Amniotic stem cell (primary cell): ENCODE data around the gene TSPAN15.

Source experiments
- DNase-seq: peaks from one replicate; lab custom pipeline; 2025; lab: John Stamatoyannopoulos, UW

Gene TSPAN15

DNA sequence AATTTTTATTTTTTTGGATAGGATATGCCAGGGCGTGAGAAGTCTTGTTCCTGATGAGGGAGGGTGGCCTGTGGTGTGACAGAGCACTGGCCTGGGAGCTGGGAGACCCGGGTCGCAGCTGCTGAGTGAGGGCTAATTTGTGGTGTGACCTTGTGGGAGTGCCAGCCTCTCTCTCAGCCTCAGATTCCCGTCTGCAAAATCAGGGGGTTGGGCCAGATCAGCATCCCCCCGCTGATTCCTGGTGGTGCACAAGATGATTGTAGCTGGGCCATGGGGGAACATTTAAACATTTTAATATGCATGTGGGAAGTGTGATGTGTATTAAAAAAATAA is 14.9 kb downstream of the TSPAN15 start:
- DNase-seq = no peak

DNA sequence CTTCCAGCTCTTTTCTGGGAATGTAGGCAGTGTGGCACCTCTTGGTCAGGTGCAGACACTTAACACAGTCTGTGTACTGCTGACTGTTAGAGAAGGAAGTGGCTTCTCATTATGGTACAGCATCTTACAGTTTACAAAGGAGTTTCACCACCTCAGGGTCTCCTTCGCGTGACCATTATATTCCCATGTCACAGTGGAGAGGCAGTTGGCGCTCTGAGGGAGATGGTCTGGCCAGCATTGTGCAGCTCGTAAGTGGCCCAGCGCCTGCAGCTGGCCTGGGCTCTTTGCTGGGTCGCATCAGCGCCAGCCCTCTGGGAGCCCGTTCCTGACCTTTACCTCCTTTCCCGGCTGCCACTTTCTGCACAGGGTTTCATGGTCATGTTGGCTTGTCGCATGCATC is 15.4 kb downstream of the TSPAN15 start:
- no peak for DNase-seq

DNA sequence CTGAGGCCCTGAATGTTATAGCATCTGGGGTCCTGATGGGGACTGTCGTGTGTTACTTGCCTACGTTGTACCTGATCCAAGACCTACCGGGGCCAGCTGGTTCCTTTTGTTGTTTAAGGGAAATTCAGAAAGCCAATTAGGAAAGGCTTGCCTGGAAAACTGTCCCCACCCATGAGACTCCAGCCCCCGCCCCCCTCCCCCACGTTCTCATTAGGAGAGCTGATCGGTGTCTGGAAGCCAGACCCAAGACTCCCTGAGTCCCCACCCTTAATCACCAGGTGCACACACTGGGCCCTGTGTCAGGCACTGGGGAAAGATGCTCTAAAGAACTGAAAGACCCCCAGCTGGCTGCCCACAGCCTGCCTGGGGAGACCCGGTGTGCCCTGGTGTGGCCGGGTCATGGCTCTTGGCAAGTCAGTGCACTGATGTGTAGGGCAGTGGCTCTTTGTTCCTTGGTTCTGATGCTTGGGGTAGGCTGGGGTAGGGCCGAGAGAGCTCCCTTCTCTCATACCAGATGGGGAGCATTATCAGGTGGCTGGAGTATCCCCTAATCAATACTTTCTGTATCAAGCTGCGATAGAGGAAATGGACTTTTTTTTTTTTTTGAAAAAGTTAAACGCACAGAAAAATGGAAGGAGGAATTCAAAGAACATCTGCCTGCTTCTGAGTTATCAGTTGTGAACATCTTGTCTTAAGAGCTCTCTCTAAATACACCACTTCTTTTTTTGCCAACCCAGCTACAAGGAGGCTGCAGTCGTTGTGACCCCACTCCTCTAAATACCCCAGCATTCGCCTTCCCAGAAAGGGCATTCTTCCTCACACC is 16.9 kb downstream of the TSPAN15 start:
- DNase-seq = no peak

DNA sequence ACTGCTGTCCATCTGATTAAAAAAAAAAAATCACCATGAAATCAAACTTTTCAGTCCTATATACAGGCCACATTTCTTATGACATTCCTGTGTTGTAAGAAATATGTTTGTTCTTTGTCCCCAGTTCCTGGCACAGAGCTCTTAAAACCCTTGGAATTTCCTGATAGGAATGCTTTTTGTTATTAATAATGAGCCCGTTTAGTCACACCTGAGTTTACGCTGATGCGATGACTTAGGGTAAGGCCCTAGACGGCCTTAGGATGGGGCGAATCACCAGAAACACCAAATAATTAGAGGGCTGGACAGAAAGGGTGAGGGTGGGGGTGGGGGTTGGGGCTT is 17.5 kb downstream of the TSPAN15 start:
- DNase-seq = no peak

DNA sequence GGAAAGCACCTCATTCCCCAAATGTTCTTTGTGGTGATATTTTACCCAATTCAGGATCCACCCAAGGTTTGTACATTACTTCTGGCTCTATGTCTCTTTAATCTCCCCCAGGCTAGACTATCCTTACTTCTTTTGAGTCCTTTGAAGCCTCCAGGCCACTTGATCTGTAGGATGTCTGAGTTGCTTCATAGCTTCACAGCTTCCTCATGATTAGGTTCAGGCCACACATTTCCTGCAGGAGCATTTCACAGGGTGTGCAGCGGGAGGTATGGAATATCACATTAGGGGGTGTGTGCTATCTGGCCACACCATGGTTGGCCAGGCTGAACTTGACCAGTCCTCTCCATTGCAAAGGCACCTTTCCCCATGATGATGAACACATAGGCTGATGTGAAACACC is 18.7 kb downstream of the TSPAN15 start:
- no peak for DNase-seq

DNA sequence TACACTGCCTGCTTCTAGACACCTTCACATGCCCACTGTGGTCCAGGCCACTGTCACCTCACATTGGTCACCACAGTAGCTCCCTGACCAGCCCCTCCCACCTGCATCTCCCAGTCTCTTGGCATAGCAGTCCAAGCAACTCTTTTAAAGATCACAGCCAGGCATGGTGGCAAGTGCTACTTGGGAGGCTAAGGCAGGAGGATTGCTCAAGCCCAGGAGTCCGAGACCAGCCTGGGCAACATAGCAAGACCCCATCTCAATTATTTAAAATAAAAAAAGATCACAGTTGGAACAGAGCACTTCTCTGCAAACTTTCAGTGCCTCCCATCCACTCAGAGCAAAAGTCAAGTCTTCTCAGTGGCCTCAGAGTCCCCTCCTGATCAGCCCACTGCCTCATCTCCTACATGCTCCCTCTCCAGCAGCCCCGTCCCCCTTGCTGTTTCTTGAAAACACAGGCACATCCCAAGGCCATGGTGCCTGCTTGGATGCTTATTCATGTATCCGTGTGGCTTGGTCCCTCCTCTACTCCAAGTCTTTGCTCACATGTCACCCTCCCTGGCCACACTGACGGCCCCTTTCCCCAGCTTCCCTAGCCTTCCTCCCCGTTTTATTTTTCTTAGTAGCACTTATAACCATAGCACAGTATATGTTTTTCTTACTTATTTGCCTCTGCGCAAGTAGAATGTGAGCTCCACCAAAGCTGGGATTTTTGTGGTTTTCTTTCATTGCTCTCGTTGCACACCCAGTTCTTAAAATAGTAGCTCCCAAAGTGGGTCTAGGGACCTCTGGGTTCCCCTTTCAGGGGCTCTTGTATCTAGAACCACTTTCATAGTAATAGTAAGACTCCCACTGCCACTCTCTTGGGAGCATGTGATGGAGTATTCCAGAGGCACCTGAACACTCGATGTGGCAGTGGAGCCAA is 19.5 kb downstream of the TSPAN15 start:
- no peak for DNase-seq

DNA sequence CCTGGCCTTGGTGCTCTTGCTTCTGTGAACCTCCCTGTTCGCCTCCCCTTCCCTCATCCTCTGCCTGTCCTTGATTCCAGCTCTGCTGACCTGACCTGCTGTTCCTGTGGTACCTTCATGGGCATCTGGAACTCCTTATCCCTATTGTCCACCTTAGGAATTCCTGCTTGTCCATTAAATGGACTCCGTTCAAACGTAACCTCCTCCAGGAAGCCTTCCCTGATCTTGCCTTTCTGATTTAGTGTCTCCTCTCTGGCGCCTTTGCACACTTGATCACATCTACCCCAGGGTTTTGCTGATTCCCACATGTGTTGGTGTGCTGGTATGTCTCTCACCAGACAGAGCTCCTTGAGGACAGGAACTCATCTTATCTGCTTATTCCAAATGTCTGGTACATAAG is 20.9 kb downstream of the TSPAN15 start:
- DNase-seq = no peak

DNA sequence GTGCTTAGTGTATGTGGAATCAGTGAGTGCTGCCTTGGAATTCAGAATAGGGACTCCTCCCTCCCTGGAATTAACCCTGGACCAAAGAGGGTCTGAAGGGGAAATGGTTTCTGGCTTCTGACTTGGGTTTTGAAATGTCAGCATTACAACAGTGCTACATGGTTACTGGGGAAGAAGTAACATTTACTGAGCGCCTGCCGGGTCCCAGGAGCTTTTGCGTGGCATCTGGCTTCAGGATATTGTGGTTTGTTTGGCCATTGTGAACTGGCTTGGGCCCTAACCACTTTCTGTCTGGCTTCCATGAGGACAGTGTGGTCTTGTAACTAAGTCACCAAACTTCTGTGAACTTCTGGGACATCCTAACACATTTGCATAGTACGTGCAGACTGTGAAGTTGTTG is 21.3 kb downstream of the TSPAN15 start:
- DNase-seq = no peak

DNA sequence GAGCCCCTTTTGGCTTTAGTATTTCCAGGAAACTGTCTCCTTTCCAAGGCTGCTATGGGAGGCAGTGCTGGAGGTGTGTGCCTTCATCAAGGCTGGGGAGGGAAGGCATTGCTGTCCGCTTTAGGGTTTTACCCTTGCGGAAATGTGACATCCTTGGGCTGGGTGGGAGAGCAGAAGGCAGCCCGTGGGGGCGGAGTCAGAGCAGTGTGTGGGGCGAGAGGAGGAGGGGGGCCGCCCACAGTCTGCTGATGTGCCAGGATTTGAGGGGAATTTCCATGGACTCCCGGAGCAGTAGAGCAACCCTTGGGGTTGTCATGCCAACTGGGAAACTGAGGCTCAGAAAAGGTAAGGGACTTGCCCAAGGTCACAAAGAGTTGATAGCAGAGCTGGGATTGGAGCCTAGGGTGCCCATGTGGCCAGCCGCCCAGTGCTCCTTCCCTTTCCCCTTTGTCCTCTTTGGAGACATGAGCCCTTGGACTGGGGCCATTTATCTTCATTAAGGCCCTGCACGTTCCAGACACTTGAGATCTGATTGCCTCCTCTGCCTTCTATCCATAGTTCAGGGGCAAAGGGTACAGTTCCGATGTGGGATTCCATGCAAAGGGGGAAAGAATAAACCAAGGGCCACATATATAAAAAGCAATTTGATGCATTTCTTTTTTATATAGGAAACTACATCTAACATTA is 22.2 kb downstream of the TSPAN15 start:
- DNase-seq = no peak

DNA sequence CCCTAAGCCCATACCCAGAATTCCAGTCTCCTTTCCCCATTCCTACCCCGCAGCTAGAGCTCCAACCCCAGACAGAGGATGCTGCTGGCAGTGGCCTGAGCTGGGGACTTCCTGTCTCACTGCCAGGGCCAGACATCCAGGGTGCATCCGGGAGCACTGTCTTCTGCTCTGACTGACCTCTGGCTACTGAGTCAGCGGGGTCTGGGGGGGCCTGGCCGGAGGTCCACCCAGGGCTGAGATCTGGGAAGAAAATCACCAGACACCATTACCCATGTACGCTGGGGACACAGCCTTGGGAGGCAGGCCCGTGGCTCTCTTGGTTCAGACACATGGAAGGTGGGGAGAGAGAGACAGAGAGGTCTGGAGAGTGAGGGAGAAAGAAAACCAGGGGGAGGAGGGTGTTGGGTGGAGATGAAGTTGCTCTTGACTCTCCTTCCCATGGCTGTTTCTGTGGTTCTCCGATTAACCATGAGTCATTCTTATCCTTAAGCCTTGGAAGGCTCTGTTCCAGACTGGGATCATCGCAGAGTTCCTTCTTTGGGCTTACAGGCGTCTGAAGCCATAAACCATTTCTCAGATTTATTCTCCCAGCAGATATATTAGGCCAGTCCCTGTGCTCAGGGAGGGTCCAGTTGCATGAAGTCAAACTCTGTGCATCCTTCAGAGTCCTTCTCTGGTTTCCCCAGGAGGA is 23.6 kb downstream of the TSPAN15 start:
- peak; percentile 61 for DNase-seq

DNA sequence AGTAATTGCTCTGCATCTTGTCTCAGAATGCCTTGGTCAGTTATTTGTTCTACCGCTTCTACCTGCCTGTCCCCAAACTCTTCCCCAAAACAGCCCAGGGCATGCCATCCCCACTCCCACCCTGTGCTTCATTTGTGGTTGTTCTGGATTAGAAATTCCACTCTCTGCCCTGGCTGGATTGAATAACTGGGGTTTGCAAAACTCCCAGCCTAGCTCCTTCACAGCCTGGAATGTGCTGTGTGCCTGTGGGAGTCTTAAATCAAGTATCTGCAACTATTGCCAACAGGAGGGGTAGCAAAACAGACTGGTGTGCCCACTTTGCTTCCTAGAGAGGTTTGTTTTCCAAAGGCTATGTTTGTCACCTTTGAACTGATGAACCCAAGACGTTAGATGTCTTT is 24.2 kb downstream of the TSPAN15 start:
- no peak for DNase-seq

DNA sequence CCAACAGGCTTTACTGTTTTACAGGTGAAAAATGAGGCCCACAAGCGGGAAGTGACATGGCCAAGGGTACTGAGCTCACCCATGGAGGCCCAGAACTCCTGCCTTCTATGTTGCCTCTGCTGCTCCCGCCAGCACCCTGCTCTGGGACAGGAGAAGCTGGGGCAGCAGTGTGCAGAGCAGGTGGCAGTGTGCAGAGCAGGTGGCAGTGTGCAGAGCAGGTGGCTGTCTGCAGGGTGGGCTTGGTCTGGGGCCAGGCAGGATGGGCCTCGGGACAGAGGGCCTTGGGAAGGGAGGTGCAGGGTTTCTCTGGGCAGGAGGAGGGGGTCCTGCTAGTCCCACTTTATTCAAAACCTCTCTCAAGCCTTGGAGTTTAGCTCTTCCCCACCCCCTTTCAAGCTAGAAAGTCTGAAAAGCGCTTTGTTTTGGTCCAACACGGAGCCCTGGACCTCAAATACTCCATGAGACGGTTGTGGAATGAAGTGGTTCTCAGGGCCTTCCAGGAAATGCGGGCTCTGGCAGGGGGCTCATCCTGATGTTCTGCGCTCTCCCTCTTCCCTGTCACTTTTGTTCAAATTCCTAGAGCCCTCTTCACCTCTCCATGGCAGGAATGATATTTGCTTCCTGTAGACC is 26.8 kb downstream of the TSPAN15 start:
- DNase-seq = no peak

DNA sequence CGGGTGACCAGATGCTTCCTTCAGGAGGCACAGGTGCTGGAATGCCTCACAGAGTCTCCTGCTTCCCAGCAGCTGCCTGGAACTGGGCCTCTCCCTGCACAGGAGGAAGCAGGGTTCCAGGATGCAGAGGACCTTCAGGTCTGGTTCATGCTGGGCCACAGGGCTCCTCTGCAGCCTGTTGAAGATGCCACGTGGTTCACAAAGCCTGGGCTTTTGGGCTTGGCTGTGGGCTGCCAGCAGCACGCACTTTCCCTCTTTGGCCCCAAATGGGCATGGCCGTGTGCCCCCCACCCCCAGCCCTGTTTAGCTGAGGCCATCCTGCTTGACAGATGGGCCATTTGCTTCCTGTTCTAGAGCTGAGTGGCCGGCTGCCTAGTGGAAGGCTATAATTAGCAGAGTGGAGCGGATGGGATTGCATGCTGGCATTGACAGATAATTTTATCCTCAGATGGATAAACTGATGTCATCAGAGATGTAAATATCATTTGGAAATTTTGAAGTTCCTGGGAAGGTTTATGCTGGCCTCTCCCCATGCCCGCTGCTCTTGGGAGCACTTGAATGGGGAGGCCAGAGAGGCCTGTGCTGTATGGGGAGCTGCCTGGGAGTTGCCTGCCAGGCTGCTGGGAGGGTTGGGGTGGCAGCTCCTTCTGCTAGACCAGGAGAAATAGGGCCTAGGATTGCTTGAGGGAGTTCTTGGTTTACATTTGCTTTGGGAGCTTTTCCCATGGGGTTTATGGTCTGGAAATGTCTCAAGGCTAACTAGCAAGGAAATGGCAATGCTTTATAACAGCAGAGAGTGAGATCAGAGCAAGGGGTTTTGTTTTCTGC is 28.2 kb downstream of the TSPAN15 start:
- no peak for DNase-seq

DNA sequence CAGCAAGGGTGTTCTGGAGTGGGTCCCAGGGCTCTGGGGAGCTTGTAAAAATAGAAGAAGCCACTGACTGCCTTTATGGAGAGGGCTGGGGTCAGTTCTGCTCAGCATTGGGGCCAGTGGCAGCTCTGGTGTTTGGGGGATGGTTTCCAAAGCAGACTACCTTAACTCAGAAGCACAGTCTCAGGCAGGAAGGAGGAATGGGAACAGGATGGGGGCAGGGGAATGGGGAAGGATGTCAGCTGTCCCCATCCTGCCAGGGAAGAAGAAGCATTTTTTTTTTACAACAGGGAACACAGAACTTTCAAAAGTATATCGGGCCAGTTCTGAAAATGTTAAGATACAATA is 28.8 kb downstream of the TSPAN15 start:
- no peak for DNase-seq

DNA sequence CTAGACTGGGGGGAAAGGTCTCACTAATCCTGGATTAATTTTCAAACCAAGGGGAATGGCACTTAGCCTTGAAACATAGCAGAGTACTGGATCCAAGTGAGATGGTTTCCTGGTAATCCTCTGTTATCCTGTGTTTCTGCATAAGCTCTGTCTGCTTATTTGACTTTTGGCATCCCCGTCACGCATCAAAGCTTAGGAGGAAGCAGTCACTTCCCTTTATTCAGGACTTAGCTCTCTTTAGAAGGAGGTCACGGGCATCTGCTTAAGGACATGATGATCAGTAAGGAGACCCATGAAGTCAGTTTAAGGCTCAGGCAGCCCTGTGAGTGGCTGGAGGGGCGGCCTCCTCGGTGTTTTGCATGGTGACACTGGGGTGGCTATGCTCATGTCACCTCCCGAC is 30.0 kb downstream of the TSPAN15 start:
- DNase-seq = no peak

DNA sequence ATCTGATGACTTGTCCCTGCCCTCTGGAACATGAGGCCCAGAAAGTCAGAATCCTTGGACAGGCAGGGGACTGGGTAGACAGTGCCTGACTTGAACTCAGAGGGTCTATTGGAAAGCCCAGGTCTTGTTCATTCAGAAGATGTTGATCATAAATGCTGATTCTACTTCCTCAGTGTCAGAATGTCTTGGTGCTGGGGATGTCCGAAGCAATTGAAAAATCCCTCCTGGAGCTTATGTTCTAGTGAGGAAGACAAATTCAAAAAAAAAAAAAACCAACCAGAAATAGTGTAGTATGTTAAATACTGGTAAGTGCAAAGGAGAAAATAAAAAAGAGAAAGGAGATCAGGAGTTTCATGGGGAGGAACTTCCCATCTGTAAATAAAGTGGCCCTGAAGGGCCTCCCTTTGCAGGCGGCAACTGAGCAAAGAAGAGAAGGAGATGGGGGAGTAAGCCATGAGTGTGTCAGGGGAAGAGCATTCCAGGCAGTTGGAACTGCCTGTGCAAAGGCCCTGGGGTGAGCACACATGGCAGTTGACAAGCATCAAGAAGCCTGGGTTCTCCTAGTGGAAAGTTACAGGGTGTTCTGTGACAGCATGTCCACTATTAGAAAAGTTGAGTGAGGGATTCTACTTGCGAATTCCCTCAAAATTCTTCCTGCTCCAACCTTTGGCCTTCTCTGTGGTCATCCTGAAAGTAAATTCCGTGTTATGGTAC is 30.7 kb downstream of the TSPAN15 start:
- DNase-seq = no peak

DNA sequence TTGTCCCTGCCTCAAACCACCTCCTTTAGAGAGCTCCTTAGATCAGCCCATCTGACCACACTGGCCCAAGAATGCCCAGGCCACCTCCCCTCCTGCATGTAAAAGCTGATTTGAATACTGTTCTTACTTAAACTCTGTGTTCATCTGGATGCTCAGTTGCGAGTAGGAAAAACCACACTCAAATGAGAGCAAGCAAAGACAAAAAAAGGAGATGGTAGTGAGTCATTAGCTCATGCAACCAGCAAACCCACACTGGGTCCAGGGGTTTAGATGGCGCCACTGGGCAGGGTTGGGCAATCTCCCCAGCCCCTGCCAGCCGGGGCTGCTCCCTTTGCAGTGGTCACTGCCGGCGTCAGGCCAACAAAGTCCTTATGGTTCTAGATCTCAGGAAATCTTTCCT is 32.7 kb downstream of the TSPAN15 start:
- no peak for DNase-seq

DNA sequence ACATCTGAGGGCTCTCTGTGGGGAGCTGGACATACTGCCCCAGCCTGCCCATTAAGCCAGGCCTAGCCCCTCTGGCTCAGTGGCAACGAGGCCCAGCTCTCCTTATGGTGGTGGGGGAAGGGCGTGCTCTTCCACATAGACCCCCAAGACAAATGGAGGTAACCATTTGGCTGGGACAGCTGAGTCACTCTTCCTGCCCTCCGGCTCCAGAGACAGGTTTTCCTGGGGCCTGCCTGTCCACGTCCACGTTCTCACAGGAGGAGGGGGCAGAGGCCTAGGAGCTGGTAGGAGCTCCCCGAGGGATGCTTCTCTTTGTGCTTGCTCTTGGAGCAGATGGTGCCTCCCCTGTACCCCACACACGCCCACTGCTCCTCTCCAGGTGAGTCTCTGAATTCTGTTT is 33.5 kb downstream of the TSPAN15 start:
- no peak for DNase-seq

DNA sequence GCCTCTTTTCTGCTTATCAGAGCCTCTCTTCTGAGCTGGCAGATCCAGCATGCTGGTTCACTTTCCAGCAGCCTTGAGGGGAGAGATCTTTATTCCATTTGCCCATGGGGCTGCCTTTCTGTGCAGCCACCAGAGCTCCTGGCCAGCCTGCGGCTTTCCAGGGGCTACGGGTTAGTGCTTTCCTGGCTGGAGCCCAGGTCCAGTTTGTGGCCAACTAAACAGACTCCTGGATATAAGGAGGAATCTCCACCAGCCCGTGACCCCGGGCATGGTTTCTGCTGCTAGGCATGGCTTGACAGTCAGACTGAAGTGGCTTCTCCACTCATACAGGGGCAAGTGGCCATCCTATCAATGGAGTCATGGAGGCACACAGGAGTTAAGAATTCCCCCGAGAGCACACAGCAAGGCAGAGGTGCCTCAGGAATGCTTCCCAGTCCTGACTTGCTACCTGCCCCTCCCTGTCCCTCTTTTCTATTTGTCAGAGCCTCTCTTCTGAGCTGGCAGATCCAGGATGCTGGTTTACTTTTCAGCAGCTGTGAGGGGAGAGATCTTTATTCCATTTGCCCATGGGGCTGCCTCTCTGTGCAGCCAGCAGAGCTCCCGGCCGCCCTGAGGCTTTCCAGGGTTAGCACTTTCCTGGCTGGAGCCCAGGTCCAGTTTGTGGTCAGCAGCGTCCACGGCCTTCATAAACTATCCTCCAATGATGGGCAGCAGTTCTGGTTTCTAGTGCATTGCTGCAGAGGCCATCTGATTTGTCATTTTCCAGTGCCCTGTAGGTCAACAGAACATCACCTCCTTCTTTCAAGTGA is 35.9 kb downstream of the TSPAN15 start:
- no peak for DNase-seq
